Fibroblast of mammary gland (primary cell): Measurements from ENCODE around the gene GRIK4.
"Not testable (repeated sequence)": the region's sequence is repeated elsewhere in the genome, so short reads cannot be mapped to it uniquely, and the experiment has no call there.

ENCODE experiments used
- DNase-seq: peaks from one replicate; pipeline ENCODE4 v3.0.0-alpha.2; 2010; ENCODE audit warnings: low read depth
- H3K4me3 ChIP-seq: 2 replicates; pipeline ENCODE4 v1.5.1; 2011; ENCODE audit warnings: low read depth, mild to moderate bottlenecking, low read length, moderate library complexity; ENCODE audit not compliant: control insufficient read depth
- CTCF ChIP-seq: conservative IDR thresholded peaks from 2 replicates; pipeline ENCODE4 v1.5.1; 2011; ENCODE audit warnings: low read depth, low read length, inconsistent platforms; ENCODE audit not compliant: control insufficient read depth, insufficient read depth

The GRIK4 gene

GRCh38 chr11:120781486-120782120 is 270.1 kb downstream of the GRIK4 start:
- no peak for DNase-seq
- H3K4me3 ChIP-seq = no peak overlapping the region
- no peak for TF ChIP-seq CTCF

- TF ChIP-seq CTCF = no peak
Measured at GRCh38 chr11:120784566-120785251, 273.2 kb downstream of the GRIK4 start.

GRCh38 chr11:120785576-120785975 is 274.0 kb downstream of the GRIK4 start:
- no peak overlapping the region for H3K4me3 ChIP-seq
- TF ChIP-seq CTCF = no peak

More at GRCh38 chr11:120784566-120785251, 273.2 kb downstream of the GRIK4 start:
- DNase-seq = no peak
- H3K4me3 ChIP-seq = no peak overlapping the region

GRCh38 chr11:120786206-120786735 is 274.7 kb downstream of the GRIK4 start:
- no peak for TF ChIP-seq CTCF
- DNase-seq = no peak
- no peak overlapping the region for H3K4me3 ChIP-seq

More at GRCh38 chr11:120785576-120785975, 274.0 kb downstream of the GRIK4 start:
- no peak for DNase-seq

- H3K4me3 ChIP-seq, DNase-seq: not testable (repeated sequence)
Measured at GRCh38 chr11:120787224-120787623, 275.7 kb downstream of the GRIK4 start.

GRCh38 chr11:120789391-120789790 is 277.8 kb downstream of the GRIK4 start:
- TF ChIP-seq CTCF = no peak
- no peak overlapping the region for H3K4me3 ChIP-seq
- no peak for DNase-seq

- no peak for DNase-seq
- no peak overlapping the region for H3K4me3 ChIP-seq
- TF ChIP-seq CTCF = no peak
Measured at GRCh38 chr11:120792306-120792705, 280.8 kb downstream of the GRIK4 start.
